Type B pancreatic cell (in vitro differentiated cells): ENCODE results near the gene PPP1R37. TPM values are rescaled to one million over a fixed set of nuclear protein-coding genes. Genes with fewer than 3 reads are reported as not detected.

Experiments used
- DNase-seq: peaks from one replicate; pipeline ENCODE4 v3.0.0; 2021; ENCODE audit warnings: mixed read lengths; ENCODE audit not compliant: unreplicated experiment; ENCODE audit errors: extremely low spot score
- H3K27ac Mint-ChIP-seq: 2 replicates; pipeline ENCODE4 v1.8.0; 2021; ENCODE audit warnings: mild to moderate bottlenecking, mixed read lengths
- H3K27me3 Mint-ChIP-seq: 2 replicates; pipeline ENCODE4 v1.8.0; 2021; ENCODE audit warnings: mixed read lengths
- H3K36me3 Mint-ChIP-seq: 2 replicates; pipeline ENCODE4 v1.8.0; 2021; ENCODE audit warnings: mixed read lengths
- H3K4me1 Mint-ChIP-seq: one replicate; pipeline ENCODE4 v1.8.0; 2021; ENCODE audit warnings: mixed read lengths; ENCODE audit not compliant: unreplicated experiment
- H3K4me3 Mint-ChIP-seq: 2 replicates; pipeline ENCODE4 v1.8.0; 2021; ENCODE audit warnings: mild to moderate bottlenecking, mixed read lengths
- H3K9me3 Mint-ChIP-seq: 2 replicates; pipeline ENCODE4 v1.8.0; 2021; ENCODE audit warnings: mixed read lengths
- CTCF ChIP-seq: fragments of 200-600 bp; sonication (generic); conservative IDR thresholded peaks from 2 replicates; pipeline ENCODE4 v1.5.0; 2021; ENCODE audit warnings: antibody characterized with exemption, mild to moderate bottlenecking
- long read RNA-seq: library from polyadenylated mRNA; unstranded; transcript quantifications from one replicate; pipeline ENCODE4 v2.0.0, GENCODE V29; 2020
- total RNA-seq: library from RNA; stranded (reverse); gene quantifications from 2 replicates; pipeline ENCODE4 v1.2.1, GENCODE V29; 2021; ENCODE audit warnings: low replicate concordance

The PPP1R37 gene, protein sequence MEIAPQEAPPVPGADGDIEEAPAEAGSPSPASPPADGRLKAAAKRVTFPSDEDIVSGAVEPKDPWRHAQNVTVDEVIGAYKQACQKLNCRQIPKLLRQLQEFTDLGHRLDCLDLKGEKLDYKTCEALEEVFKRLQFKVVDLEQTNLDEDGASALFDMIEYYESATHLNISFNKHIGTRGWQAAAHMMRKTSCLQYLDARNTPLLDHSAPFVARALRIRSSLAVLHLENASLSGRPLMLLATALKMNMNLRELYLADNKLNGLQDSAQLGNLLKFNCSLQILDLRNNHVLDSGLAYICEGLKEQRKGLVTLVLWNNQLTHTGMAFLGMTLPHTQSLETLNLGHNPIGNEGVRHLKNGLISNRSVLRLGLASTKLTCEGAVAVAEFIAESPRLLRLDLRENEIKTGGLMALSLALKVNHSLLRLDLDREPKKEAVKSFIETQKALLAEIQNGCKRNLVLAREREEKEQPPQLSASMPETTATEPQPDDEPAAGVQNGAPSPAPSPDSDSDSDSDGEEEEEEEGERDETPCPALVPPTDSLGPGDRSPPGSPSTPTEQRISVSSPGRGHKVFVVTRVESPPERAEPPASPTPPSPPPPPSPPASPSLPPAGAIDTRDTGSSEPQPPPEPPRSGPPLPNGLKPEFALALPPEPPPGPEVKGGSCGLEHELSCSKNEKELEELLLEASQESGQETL
- total RNA-seq: 44.7 and 63.7 TPM in 2 replicates
- long read RNA-seq: 0 reads

DNA sequence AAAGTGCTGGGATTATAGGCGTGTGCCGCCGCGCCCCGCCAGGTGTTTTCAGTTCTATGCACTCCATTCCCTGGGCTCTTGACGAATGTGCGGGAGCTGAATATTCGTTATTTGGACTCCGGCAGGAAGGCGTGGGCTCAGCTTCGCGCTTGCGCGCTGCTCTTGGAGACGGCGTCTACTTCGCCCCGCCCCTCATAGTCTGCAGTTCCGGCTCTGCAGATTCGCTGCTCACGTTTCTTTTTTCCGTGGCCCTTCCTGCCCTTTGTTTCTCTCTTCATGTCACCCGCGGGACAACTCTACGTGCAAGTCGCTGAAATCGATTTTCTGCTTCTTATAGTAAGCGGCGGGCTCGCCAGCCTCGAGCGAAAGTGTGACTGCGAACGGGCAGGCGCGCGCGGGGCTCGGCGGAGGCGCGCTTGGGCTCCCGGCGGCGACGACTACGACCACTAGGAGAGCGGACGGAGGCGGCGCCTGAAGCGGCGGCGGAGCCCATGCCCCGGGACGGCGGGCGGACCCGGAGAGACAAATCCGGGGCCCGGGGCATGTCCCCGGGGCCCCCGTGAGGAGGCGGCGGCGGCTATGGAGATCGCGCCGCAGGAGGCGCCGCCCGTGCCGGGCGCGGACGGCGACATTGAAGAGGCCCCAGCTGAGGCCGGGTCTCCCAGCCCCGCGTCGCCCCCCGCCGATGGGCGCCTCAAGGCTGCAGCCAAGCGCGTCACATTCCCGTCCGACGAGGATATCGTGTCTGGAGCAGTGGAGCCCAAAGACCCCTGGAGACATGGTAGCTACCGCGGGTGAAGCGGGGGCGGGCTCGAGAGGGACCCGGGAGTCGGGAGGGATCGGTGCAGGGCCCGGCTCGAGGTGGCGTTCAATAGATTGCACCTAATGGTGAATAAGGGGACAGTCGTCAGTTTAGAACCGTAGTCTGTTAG lies at the start of gene PPP1R37:
TSS of gene PPP1R37 (plus strand) at position 433 of the 932 bp plus-strand sequence. CDS start at position 580, 147 bp downstream.
- H3K36me3 Mint-ChIP-seq: no peaks in the 10 kb centered on the region
- H3K9me3 Mint-ChIP-seq: no peaks in the 10 kb centered on the region
- H3K4me1 Mint-ChIP-seq: peaks cover 52% of the 10 kb centered on the region
- TF ChIP-seq CTCF: peak; percentile 69
- peak; percentile 94 for DNase-seq
- H3K27ac Mint-ChIP-seq: peak within 1 kb of the TSS; percentile 100
- peak within 1 kb of the TSS; percentile 95 for H3K4me3 Mint-ChIP-seq
- no peaks in the 10 kb centered on the region for H3K27me3 Mint-ChIP-seq

DNA sequence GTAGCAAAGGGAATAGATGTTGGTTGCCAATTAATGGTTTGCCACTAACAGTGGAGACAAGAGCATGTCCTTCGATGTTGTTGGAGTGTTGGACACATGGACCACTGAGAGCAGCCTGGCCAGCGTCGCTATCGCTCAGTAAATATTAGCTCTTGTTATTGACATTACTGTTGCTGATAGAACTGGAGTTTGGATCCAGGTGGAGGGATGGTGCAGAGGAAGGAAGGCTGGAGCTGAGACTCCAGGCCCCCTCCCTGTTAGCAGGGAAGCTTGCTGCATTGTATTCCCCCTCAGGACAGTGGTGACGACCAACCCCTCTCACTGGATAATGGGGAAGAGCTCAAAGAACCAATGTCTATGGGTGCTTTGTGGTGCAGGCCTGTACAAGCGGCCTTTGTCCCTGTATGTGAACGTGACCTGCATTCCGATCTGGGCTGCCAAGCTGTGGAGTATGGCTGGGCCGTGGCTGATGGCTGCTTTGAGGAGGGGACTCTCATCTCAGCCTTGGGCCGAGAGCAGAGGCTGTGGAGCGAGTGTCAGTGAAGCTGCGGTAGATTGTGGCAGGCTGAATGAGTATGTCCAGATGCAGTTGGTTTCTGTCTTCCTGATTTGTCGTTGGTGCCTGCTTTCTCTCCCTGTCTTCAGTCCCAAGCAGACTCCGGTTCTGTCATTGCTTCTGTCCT lies 47.2 kb upstream of the PPP1R37 start:
- TF ChIP-seq CTCF: no peak
- DNase-seq: no peak
- H3K9me3 Mint-ChIP-seq: no peaks in the 10 kb centered on the region
- peaks cover 13% of the 10 kb centered on the region for H3K36me3 Mint-ChIP-seq
- H3K4me3 Mint-ChIP-seq: peak overlapping the region; percentile 65
- H3K4me1 Mint-ChIP-seq: peaks cover 14% of the 10 kb centered on the region
- H3K27ac Mint-ChIP-seq: peak overlapping the region; percentile 80
- H3K27me3 Mint-ChIP-seq: no peaks in the 10 kb centered on the region

- no peak for TF ChIP-seq CTCF
- no peaks in the 10 kb centered on the region for H3K27me3 Mint-ChIP-seq
- no peak for DNase-seq
- peak overlapping the region; percentile 80 for H3K27ac Mint-ChIP-seq
- H3K36me3 Mint-ChIP-seq: peaks cover 10% of the 10 kb centered on the region
- H3K4me1 Mint-ChIP-seq: peaks cover 14% of the 10 kb centered on the region
- H3K9me3 Mint-ChIP-seq: no peaks in the 10 kb centered on the region
- H3K4me3 Mint-ChIP-seq: peak overlapping the region; percentile 65
These were observed 46.6 kb upstream of the PPP1R37 start for GRCh38 chr19:45046355-45046754.

GRCh38 chr19:45047188-45047797 lies 45.7 kb upstream of the PPP1R37 start:
- no peak for TF ChIP-seq CTCF
- Mint-ChIP-seq H3K4me1 (peaks cover 12% of the 10 kb centered on the region), H3K36me3 (peaks cover 8% of the 10 kb centered on the region), H3K9me3 (no peaks in the 10 kb centered on the region), H3K27me3 (no peaks in the 10 kb centered on the region), H3K27ac (peak overlapping the region; percentile 5), H3K4me3 (no peak overlapping the region)
- DNase-seq: no peak
